Endothelial cell (in vitro differentiated cells): ENCODE data around the gene MACROH2A2. TPM values are rescaled to one million over a fixed set of nuclear protein-coding genes. Genes with fewer than 3 reads are reported as not detected.

Experiments used
- DNase-seq: peaks from one replicate; pipeline ENCODE4 v3.0.0; 2021; ENCODE audit warnings: low spot score
- H3K27ac Mint-ChIP-seq: one replicate; pipeline ENCODE4 v1.8.0; 2021; ENCODE audit warnings: mixed read lengths, inconsistent platforms; ENCODE audit not compliant: unreplicated experiment
- H3K27me3 Mint-ChIP-seq: one replicate; pipeline ENCODE4 v1.8.0; 2021; ENCODE audit warnings: mild to moderate bottlenecking, moderate library complexity, mixed read lengths, inconsistent platforms; ENCODE audit not compliant: unreplicated experiment
- H3K36me3 Mint-ChIP-seq: one replicate; pipeline ENCODE4 v1.8.0; 2021; ENCODE audit warnings: mild to moderate bottlenecking, low read depth, mixed read lengths, inconsistent platforms; ENCODE audit not compliant: unreplicated experiment
- H3K4me1 Mint-ChIP-seq: one replicate; pipeline ENCODE4 v1.8.0; 2021; ENCODE audit warnings: mild to moderate bottlenecking, mixed read lengths, inconsistent platforms; ENCODE audit not compliant: unreplicated experiment
- H3K4me3 Mint-ChIP-seq: one replicate; pipeline ENCODE4 v1.8.0; 2021; ENCODE audit warnings: mild to moderate bottlenecking, mixed read lengths, inconsistent platforms; ENCODE audit not compliant: unreplicated experiment
- H3K9me3 Mint-ChIP-seq: one replicate; pipeline ENCODE4 v1.8.0; 2021; ENCODE audit warnings: mixed read lengths, inconsistent platforms; ENCODE audit not compliant: unreplicated experiment
- total RNA-seq: library from RNA; stranded (reverse); fragmentation: NEBNext Ultra II Directional; extraction: Animal tissue kit (Norgen Biotek cat#: 25700); gene quantifications from one replicate; pipeline ENCODE4 v1.2.1, GENCODE V29; 2021; ENCODE audit not compliant: unreplicated experiment
- TF ChIP-seq, protein P1 (sequence below): fragments of 200-600 bp; sonication (generic); IDR thresholded peaks from one replicate; pipeline ENCODE4 v1.5.0; 2021; ENCODE audit warnings: antibody characterized with exemption; ENCODE audit not compliant: unreplicated experiment

The MACROH2A2 gene
- total RNA-seq, 1 donor from 2014 or later, result 75.2 TPM

DNA sequence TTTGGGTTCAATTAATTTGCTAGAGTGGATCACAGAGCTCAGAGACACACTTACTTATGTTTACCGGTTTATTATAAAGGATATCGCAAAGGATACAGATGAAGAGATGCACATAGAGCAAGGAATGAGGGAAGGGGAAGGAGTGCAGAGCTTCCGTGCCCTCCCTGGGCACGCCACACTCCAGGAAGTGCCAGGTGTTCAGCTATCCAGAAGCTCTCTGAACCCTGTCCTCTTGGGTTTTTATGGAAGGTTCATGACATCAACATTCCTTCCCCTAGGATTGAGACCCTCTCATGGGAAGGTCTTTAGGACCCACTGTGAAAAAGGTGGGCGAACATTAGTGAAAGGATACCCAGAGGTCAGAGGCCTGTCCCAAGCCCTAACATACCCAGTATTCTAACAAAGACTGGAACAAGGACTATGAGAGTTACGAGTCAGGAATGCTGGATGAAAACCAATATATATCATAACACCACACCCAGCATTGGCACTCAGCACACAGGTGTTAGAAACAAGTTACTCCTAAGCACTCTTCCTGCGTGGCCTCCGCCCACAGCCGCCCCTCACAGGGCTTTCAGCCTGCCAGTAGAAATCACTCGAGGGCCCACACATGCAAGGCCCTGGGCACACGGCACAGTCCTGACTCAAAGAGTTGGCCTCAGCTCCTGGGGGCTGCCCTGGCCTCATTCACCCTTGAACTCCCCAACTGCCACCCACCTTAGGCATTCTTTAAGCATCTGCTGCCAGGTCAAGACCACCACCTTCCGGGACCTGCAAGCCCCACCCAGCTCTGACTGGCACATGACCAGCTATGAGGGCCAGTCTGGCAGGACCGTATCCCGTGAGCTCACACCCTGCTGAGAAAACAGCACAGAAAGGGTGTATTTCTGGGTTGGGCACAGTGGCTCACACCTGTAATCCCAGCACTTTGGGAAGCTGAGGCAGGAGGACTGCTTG is 85.6 kb downstream of the MACROH2A2 start:
- Mint-ChIP-seq H3K36me3 (peaks cover 14% of the 10 kb centered on the region), H3K27ac (no peak overlapping the region), H3K9me3 (no peaks in the 10 kb centered on the region), H3K4me3 (no peak overlapping the region), H3K4me1 (peaks cover 2% of the 10 kb centered on the region), H3K27me3 (peaks cover 9% of the 10 kb centered on the region)
- TF ChIP-seq, protein P1, sequence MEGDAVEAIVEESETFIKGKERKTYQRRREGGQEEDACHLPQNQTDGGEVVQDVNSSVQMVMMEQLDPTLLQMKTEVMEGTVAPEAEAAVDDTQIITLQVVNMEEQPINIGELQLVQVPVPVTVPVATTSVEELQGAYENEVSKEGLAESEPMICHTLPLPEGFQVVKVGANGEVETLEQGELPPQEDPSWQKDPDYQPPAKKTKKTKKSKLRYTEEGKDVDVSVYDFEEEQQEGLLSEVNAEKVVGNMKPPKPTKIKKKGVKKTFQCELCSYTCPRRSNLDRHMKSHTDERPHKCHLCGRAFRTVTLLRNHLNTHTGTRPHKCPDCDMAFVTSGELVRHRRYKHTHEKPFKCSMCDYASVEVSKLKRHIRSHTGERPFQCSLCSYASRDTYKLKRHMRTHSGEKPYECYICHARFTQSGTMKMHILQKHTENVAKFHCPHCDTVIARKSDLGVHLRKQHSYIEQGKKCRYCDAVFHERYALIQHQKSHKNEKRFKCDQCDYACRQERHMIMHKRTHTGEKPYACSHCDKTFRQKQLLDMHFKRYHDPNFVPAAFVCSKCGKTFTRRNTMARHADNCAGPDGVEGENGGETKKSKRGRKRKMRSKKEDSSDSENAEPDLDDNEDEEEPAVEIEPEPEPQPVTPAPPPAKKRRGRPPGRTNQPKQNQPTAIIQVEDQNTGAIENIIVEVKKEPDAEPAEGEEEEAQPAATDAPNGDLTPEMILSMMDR, result no peak
- no peak for DNase-seq

DNA sequence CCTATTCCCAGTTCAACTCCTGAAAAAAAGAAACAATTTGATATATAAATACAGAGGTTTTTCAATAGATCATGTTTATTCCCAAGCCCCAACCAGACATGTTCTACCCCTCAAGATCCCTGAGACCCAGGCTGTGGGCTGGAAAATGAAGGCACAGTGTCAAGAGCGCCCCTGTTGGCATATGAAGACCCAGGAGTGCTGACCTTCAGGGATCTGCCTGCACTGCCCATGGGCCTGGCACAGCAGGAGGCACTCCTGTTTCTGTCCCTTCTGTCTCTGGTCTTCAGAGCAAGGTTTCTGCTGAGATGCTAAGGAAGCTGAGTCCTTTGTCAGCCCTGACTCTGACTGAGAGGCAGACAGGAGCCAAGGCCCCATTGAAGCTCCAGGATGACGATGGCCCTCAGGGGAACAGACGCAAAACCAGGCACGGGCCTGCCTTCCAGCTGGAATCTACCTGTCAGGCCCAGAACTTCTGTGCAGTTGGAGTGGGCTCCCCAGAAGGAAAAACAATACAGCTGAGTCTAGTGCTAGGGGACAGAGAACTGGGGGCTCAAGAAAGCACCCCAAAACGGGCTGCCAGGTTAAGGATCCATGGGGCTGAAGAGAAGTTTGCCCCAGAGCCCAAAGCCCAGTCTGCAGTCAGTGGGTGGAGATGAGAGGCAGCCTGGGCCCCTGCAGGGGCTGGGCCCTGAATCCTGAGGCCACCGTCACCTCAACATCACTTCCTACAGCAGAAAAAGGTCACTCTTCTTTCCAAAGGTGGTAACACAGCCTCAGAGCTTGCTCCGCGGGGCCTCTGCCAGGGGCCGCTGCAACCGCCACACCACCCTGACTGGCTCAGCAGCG is 86.7 kb downstream of the MACROH2A2 start:
- TF ChIP-seq, protein P1, result no peak
- H3K9me3 Mint-ChIP-seq, result no peaks in the 10 kb centered on the region

DNA sequence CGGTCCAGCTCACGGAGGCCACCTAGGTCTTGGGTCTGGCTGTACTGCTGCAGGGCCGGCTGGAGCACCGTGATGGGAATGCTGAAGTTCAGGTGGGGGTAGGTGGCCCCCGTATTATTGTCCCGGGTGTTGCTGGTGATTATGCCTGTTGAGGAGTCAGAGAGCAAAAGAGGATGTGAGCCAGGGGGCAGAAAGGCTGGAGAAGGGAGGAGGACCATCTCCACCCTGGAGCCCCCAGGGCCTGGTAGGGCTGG is 87.3 kb downstream of the MACROH2A2 start:
- H3K27ac Mint-ChIP-seq, result no peak overlapping the region
- DNase-seq, result no peak
- TF ChIP-seq, protein P1, result no peak
- H3K36me3 Mint-ChIP-seq, result peaks cover 14% of the 10 kb centered on the region
- peaks cover 6% of the 10 kb centered on the region for H3K4me1 Mint-ChIP-seq
- H3K9me3 Mint-ChIP-seq, result no peaks in the 10 kb centered on the region
- no peak overlapping the region for H3K4me3 Mint-ChIP-seq
- peaks cover 9% of the 10 kb centered on the region for H3K27me3 Mint-ChIP-seq

More for the DNA sequence above, 86.7 kb downstream of the MACROH2A2 start:
- no peak for DNase-seq
- Mint-ChIP-seq H3K4me1 (peaks cover 2% of the 10 kb centered on the region), H3K4me3 (no peak overlapping the region), H3K27ac (no peak overlapping the region), H3K27me3 (peaks cover 9% of the 10 kb centered on the region), H3K36me3 (peaks cover 14% of the 10 kb centered on the region)

DNA sequence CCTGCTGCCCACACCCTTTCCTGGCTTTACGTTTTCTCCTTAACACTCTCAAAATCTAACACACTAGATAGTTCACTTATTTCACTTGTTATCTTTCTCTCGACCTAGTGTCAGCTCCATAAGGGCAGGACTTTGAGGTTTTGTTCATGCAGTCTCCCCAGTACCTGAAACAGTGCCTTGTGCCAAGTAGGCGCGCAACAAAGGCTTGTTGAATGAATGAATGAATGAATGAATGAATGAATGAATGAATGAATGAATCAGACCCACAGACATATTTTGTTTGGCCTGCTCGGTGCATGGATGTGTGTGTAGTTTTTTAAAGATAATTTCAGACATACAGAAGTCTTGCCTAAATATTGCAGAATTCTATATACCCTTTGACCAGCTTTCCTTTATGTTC is 87.7 kb downstream of the MACROH2A2 start:
- Mint-ChIP-seq H3K36me3 (peaks cover 14% of the 10 kb centered on the region), H3K27ac (no peak overlapping the region), H3K4me1 (peaks cover 6% of the 10 kb centered on the region), H3K27me3 (peaks cover 9% of the 10 kb centered on the region), H3K9me3 (no peaks in the 10 kb centered on the region), H3K4me3 (no peak overlapping the region)
- TF ChIP-seq, protein P1, result no peak
- no peak for DNase-seq

DNA sequence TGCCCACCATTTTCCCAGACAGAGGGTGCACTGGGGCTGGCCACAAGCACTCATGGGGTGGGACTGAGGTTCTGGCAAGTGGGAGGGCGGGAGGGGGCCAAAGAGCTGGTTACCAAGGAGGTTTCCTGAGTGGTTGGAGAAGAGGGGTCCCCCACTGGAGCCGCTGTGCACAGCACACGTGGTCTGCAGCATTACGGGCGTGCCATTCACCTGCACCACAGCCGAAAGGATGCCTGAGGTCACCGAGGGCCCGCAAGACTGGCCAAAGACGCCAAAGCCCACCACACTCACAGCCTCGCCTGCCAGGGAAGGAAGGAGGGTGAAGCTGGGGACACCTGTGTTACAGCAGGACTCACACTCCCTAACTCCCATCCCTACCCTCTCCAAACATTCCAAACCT is 89.9 kb downstream of the MACROH2A2 start:
- Mint-ChIP-seq H3K4me3 (no peak overlapping the region), H3K27me3 (peaks cover 11% of the 10 kb centered on the region), H3K27ac (no peak overlapping the region), H3K4me1 (peaks cover 6% of the 10 kb centered on the region), H3K36me3 (peaks cover 10% of the 10 kb centered on the region), H3K9me3 (no peaks in the 10 kb centered on the region)
- no peak for DNase-seq
- TF ChIP-seq, protein P1, result no peak
